HG02970 (cell line): Measurements from ENCODE around the gene SNX9.
A peak's percentile ranks its signal among the peaks of the same experiment; 100 is the strongest.
"Not testable (repeated sequence)": the region's sequence is repeated elsewhere in the genome, so short reads cannot be mapped to it uniquely, and the experiment has no call there.

Source experiments
- ATAC-seq: cut with Tn5 transposase; IDR thresholded peaks from one replicate; pipeline ENCODE4 v1.9.1; 2021; ENCODE audit warnings: mild to moderate bottlenecking, moderate library complexity, moderate number of reproducible peaks; ENCODE audit not compliant: unreplicated experiment, low FRiP score

Gene SNX9

DNA sequence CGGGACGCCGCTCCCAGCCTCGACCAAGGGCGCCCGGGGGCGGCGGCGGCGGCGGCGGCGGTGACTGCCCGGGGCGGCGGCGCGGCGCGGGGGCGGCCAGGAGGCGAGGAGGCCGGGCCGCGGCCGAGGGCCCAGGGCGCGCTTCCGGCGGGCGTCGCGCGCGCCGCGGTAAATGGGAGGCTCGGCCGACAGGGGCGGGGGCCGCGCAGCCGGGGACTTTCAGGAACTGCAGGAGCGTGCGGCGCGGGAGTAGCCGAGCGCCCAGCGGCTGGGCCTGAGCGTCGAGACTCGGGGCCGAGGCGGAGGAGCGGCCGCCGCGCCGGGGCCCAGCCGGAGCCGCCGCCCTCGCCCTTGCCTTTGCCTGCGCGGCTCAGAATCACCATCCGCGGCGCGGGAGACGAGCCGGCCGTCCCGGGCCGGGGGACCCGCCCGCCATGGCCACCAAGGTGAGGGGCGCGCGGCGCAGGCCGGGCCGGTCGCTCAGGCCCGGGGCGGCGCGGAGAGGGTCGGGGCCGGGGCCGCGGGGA, at the start of gene SNX9:
Gene SNX9 (plus strand): TSS at position 246 of the 527 bp plus-strand sequence. CDS start 189 bp downstream, at position 435.
- peak; percentile 61 for ATAC-seq

DNA sequence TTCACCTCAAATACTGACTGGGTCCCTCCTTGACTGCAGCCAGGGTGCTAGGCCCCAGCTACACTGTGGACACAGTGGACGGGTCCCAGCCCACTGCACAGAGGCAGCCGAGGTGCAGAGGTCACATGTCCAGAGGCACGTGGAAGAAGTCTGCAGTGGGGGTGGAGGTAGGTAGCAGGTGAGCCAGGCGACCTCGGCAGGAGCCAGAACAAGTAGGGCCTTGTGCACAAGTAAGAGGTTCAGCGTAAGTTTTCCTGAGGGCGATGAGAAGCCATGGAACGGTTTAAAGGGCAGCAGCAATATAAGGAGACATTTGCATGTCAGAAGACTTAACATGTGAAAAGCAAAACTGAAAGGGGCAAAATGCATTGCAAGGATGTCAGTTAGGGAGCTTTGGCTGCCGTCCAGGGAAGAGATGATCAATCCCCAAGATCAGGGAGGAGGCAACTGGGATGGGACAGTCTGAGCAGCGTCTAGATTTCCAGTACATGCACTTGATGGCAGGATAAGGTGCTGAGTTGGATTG, 49.7 kb upstream of the SNX9 start:
- no peak for ATAC-seq

DNA sequence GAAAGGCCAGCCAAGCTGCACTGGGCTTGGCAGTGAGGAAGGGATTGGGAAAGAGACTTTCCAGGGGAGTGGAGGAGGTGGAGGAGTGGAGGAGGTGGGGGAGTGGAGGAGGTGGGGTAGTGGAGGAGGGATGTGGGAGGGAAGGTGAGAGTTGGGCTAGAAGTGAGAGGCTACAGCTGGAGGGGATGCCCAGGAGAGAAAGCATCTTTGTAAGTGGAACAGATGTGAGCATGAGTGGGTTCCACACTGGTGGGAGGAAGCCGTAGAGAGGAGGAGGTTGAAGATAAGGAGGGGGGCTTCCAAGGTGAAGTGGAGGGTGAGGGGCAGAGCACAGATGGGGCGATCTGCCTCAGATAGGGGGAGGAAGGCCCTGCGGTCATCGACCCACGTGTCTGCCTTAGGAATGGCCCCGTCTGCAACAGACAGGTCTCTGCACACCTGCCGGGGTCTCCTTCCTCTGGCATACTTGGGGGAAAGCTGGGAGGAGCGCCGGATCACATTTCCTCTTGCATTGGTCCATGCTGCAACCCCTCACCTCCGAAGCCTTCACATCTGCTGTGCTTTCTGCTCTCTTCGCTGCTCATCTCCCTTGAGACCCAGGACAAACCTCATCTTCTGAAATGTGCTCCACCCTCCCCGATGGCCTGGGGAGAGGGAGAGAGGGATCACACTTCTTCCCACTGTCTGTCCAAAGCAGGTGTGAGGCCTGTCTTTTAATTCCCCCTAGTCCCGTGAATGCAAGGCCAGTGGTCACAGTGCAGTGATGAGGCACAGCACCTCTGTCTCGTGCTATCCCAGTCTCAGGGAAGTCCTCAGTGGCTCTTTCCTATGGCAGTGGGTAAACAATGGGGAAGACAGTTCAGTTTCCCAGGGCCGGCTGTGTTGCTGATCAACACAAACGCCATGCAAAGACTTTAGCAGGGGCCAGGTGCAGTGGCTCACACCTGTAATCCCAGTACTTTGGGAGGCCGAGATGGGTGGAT, 48.6 kb upstream of the SNX9 start:
- ATAC-seq, result no peak

GRCh38 chr6:157775376-157775775, 47.7 kb upstream of the SNX9 start:
- no peak for ATAC-seq

- no peak for ATAC-seq
Measured at GRCh38 chr6:157777344-157777743, 45.7 kb upstream of the SNX9 start.

DNA sequence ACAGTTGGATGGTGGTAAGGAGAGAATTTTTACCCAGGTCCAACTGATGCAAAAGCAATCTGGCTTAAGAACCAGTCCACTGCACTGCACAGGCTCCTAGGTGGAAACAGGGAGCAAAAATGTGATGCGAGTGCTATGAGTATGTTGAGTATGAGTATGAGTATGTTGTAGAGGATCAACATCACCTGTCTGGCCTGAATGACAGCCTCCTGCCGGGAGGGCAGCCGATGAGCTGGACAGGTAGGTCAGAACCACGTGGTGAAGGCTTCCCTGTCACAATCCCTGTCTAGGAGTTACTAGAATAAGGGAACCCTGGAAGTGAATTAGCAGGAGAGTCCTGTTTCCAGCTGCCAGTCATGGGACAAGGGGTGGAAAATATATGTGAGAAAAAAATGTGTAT, 44.3 kb upstream of the SNX9 start:
- ATAC-seq, result no peak

GRCh38 chr6:157779705-157780604, 43.1 kb upstream of the SNX9 start:
- ATAC-seq, result no peak

DNA sequence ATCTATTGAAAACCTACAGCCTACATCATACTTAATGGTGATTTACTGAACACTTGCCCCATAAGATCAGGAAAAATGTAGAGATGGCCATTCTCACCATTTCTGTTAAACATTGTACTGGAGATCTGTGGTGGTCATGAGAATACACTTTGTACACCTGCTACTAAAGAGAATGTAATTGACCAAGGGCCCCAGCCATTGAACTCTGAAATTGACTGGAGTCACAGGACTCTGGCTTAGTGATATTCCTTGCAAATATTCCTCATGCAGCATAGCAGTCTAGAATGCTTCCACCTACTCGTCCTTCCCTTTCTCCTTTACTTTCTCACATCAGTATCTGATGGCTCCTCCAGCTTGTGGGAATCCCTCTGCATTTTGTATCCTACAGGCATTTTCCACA, 37.4 kb upstream of the SNX9 start:
- ATAC-seq, result no peak

DNA sequence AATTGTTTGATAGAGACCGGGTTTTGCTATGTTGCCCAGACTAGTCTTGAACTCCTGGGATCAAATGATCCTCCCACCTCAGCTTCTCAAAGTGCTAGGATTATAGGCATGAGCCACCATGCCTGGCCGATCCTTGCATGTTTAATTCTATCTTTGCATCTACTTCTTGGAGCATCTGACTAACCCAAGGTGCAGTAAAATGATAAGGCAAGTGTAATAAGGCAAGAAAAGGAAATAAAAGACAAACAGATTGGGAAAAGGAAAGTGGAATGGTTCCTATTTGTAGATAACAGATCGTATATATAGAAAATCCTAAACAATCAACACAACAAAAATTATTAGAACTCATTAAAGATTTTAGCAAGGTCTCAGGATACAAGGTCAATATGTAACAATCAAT, 36.8 kb upstream of the SNX9 start:
- no peak for ATAC-seq

- ATAC-seq, result no peak
Measured at GRCh38 chr6:157787080-157787479, 36.0 kb upstream of the SNX9 start.

- ATAC-seq, result no peak
Measured at GRCh38 chr6:157788180-157788579, 34.9 kb upstream of the SNX9 start.

GRCh38 chr6:157789297-157789696, 33.7 kb upstream of the SNX9 start:
- no peak for ATAC-seq

GRCh38 chr6:157789861-157790260, 33.2 kb upstream of the SNX9 start:
- no peak for ATAC-seq

GRCh38 chr6:157790548-157791160, 32.4 kb upstream of the SNX9 start:
- ATAC-seq, result no peak

GRCh38 chr6:157791450-157791849, 31.6 kb upstream of the SNX9 start:
- ATAC-seq, result no peak

- ATAC-seq, result no peak
Measured at GRCh38 chr6:157792671-157793070, 30.4 kb upstream of the SNX9 start.

GRCh38 chr6:157794012-157794411, 29.0 kb upstream of the SNX9 start:
- ATAC-seq, result not testable (repeated sequence)

GRCh38 chr6:157795841-157796240, 27.2 kb upstream of the SNX9 start:
- no peak for ATAC-seq

GRCh38 chr6:157798851-157799250, 24.2 kb upstream of the SNX9 start:
- no peak for ATAC-seq

DNA sequence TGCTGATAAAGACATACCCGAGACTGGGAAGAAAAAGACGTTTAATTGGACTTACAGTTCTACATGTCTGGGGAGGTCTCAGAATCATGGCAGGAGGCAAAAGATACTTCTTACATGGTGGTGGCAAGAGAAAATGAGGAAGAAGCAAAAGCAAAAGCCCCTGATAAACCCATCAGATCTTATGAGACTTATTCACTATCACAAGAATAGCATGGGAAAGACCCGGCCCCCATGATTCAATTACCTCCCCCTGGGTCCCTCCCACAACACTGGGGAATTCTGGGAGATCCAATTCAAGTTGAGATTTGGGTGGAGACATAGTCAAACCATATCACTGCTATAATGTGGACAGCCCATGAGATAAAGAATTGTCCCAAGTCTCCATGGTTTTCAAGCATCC, 23.5 kb upstream of the SNX9 start:
- not testable (repeated sequence) for ATAC-seq
